A673 (cell line): ENCODE results near the gene CLHC1. TPM values are rescaled to one million over a fixed set of nuclear protein-coding genes. Genes with fewer than 3 reads are reported as not detected.

Experiments
- BruUV-seq: library from RNA; stranded (reverse); fragments of 400-500 nt; replicated peaks from 2 replicates; lab custom pipeline; 2021; lab: Mats Ljungman, UMichigan
- CTCF ChIA-PET: fragments of 300-600 bp; sonication (Branson Sonifier 250); formaldehyde crosslinking; loops from one replicate; lab custom pipeline; 2022; ENCODE audit warnings: antibody characterized with exemption; lab: Charles Lee
- POLR2A ChIA-PET: fragments of 300-600 bp; sonication (Branson Sonifier 250); formaldehyde crosslinking; loops from one replicate; lab custom pipeline; 2022; ENCODE audit warnings: antibody characterized with exemption; ENCODE audit not compliant: low non-redundant PET; lab: Charles Lee
- DNase-seq: peaks from one replicate; pipeline ENCODE4 v3.0.0-alpha.2; 2015; ENCODE audit warnings: low spot score
- H3K27ac ChIP-seq: fragments of 200-600 bp; sonication (generic); 2 replicates; pipeline ENCODE4 v1.5.1; 2016; ENCODE audit warnings: mixed run types, low read depth, mild to moderate bottlenecking, mixed read lengths, antibody characterized with exemption, low read length; ENCODE audit not compliant: poor library complexity, severe bottlenecking
- H3K27me3 ChIP-seq: fragments of 200-600 bp; sonication (generic); replicated peaks from 2 replicates; pipeline ENCODE4 v1.6.1; 2017; ENCODE audit warnings: mixed run types, low read depth, mild to moderate bottlenecking, mixed read lengths, antibody characterized with exemption, low read length; ENCODE audit not compliant: insufficient read depth, poor library complexity
- H3K36me3 ChIP-seq: fragments of 200-600 bp; sonication (generic); 2 replicates; pipeline ENCODE4 v1.6.1; 2016; ENCODE audit warnings: mixed run types, mild to moderate bottlenecking, mixed read lengths, antibody characterized with exemption, low read length; ENCODE audit not compliant: insufficient read depth, poor library complexity, severe bottlenecking
- H3K4me1 ChIP-seq: fragments of 200-600 bp; sonication (generic); 2 replicates; pipeline ENCODE4 v1.6.1; 2017; ENCODE audit warnings: mixed run types, mild to moderate bottlenecking, mixed read lengths, antibody characterized with exemption, low read length; ENCODE audit not compliant: insufficient read depth, poor library complexity, severe bottlenecking
- H3K4me3 ChIP-seq: fragments of 200-600 bp; sonication (generic); 2 replicates; pipeline ENCODE4 v1.5.1; 2016; ENCODE audit warnings: low read depth, mixed run types, mild to moderate bottlenecking, mixed read lengths, low read length; ENCODE audit not compliant: poor library complexity, severe bottlenecking
- H3K9me3 ChIP-seq: fragments of 200-600 bp; sonication (generic); 2 replicates; pipeline ENCODE4 v1.6.1; 2016; ENCODE audit warnings: mixed run types, low read depth, mild to moderate bottlenecking, mixed read lengths, antibody characterized with exemption, low read length; ENCODE audit not compliant: poor library complexity, severe bottlenecking
- CTCF ChIP-seq: fragments of 300-800, 200-600 bp; sonication (generic); conservative IDR thresholded peaks from 2 replicates; pipeline ENCODE4 v1.5.1; 2017; ENCODE audit warnings: low read depth, mild to moderate bottlenecking, antibody characterized with exemption, low read length, moderate library complexity, mixed read lengths
- EZH2 ChIP-seq: fragments of 200-600 bp; sonication (generic); IDR thresholded peaks from 2 replicates; pipeline ENCODE4 v1.6.1; 2017; ENCODE audit warnings: borderline replicate concordance, low read depth, mild to moderate bottlenecking, mixed read lengths, antibody characterized with exemption, low read length; ENCODE audit not compliant: poor library complexity, severe bottlenecking
- intact Hi-C: fragments of 100-400 bp; cut with micrococcal nuclease; formaldehyde crosslinking; loops from one replicate; pipeline ENCODE4 v1.10.0; 2022; ENCODE audit not compliant: unreplicated experiment
- total RNA-seq: library from RNA; stranded (reverse); gene quantifications from 2 replicates; pipeline ENCODE4 v1.2.3, GENCODE V29; 2021

Gene CLHC1
- total RNA-seq, 1 experiment from 2014 or later = 9.1 TPM

DNA sequence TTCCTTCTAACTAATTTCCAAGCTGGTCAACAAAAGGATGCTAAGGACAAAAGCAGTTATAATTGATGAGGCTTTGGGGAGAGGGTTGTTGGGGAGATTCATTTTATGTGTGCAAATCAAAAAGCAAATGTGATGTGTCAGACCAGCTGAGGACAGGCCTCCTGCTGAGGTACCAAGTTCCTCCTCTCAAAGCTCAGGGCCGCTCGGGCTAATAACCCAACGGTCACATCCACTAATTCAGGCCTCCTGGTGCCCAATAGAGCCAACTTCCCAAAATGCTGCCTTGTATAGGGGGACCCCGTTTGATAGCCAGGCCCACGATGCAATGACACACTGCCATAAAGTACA is 93.2 kb downstream of the CLHC1 start:
- no peaks in the 10 kb centered on the region for H3K36me3 ChIP-seq
- POLR2A ChIA-PET = no interaction called here
- intact Hi-C loops = no loop called here
- H3K4me3 ChIP-seq = no peak overlapping the region
- H3K9me3 ChIP-seq = no peaks in the 10 kb centered on the region
- TF ChIP-seq EZH2 (no peak), CTCF (no peak)
- DNase-seq = no peak
- no peak overlapping the region for H3K27ac ChIP-seq
- no TSS peak for BruUV-seq
- no peaks in the 10 kb centered on the region for H3K27me3 ChIP-seq
- peaks cover 7% of the 10 kb centered on the region for H3K4me1 ChIP-seq
- CTCF ChIA-PET = no interaction called here

- TF ChIP-seq CTCF (no peak), EZH2 (no peak)
- Histone ChIP-seq H3K4me3 (no peak overlapping the region), H3K9me3 (no peaks in the 10 kb centered on the region), H3K36me3 (no peaks in the 10 kb centered on the region), H3K27me3 (no peaks in the 10 kb centered on the region), H3K4me1 (peaks cover 12% of the 10 kb centered on the region), H3K27ac (no peak overlapping the region)
- intact Hi-C loops = no loop called here
- ChIA-PET CTCF (no interaction called here), POLR2A (no interaction called here)
- no peak for DNase-seq
- no TSS peak for BruUV-seq
These were observed 93.8 kb downstream of the CLHC1 start for GRCh38 chr2:55138014-55138881.

GRCh38 chr2:55137024-55137958 is 94.8 kb downstream of the CLHC1 start:
- Histone ChIP-seq H3K27ac (no peak overlapping the region), H3K9me3 (no peaks in the 10 kb centered on the region), H3K4me3 (no peak overlapping the region), H3K4me1 (peaks cover 12% of the 10 kb centered on the region), H3K36me3 (no peaks in the 10 kb centered on the region), H3K27me3 (no peaks in the 10 kb centered on the region)
- POLR2A ChIA-PET = interaction anchor here (0.5 kb wide), 1 partner anchor 1010 kb away, joined by 6 read pairs; no protein-coding TSS in a partner anchor
- CTCF ChIA-PET = no interaction called here
- intact Hi-C loops = no loop called here
- no TSS peak for BruUV-seq
- DNase-seq = no peak
- TF ChIP-seq CTCF (no peak), EZH2 (no peak)
